ENCODE data around the gene USP37.

The USP37 gene

GRCh38 chr2:218477247-218477646 is 90.9 kb downstream of the USP37 start:
- no peak for DNase-seq (ENCODE audit: low read depth in 3 of 3)

DNA sequence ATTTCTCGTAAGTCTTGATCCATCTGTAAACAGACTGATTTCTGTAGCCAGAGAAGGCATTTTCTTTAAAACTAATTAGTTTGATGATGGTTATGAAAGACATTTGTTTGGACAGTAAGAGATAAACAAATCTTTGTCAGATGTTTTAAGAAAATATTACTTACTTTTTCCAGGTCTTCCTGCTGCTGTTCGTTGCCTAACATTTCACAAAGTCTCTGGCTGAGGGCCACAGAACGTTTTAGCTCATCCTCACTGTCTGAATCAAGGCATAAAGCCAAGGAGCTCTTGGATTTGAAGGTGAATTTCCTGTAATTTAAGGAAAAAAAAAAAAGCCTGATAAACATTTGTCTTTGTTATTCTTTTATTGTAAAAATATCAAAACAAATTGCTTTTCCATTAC is 91.5 kb downstream of the USP37 start:
- DNase-seq (ENCODE audit: low read depth in 3 of 3) = no peak

GRCh38 chr2:218474527-218474926 is 93.6 kb downstream of the USP37 start:
- DNase-seq (ENCODE audit: low read depth in 3 of 3) = no peak

DNA sequence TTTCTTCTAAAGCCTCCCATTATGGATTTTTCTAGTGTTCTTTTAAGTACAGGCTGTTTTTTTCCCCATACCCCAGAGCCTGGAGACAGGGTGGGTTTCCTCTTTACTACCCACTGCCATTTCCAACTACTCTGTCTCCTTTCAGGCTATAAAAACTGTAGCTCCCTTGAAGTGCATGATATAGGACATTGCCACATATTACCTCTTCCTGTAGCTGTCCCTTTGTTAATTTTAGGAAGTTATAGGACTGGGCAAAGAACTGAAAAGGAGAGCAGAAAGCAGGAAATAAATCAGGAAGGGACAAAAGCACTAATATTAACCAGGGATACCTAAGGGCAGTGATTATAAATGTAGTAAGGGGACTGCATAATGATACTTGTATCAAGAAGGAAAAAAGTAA is 95.2 kb downstream of the USP37 start:
- DNase-seq (ENCODE audit: low read depth in 3 of 3) = no peak

- DNase-seq (ENCODE audit: low read depth in 3 of 3) = no peak
These were observed 96.2 kb downstream of the USP37 start for GRCh38 chr2:218471982-218472381.

- DNase-seq (ENCODE audit: low read depth in 3 of 3) = no peak
These were observed 97.1 kb downstream of the USP37 start for GRCh38 chr2:218471036-218471435.

DNA sequence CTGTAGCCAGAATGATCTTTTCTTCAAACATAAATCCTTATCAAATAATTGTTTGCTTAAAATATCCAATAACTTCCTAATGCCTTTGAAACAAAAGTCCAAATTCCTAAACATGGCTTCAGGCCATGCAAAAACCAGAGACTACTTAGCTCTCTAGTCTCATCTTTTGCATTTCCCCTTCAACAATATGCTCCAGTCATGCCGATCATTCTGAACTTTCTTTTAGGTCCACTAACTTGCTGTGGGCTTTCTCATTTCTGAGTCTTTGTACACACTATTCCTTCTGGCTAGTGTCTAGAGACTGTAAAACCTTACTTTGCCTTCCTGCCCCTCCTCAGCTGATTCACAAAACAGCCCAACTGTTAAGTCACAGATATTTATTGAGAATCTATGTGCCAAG is 97.7 kb downstream of the USP37 start:
- DNase-seq (ENCODE audit: low read depth in 3 of 3) = no peak

- no peak for DNase-seq (ENCODE audit: low read depth in 3 of 3)
These were observed 102.0 kb downstream of the USP37 start for GRCh38 chr2:218465987-218466633.

GRCh38 chr2:218458598-218458997 is 109.6 kb downstream of the USP37 start:
- DNase-seq (ENCODE audit: low read depth in 3 of 3) = no peak

DNA sequence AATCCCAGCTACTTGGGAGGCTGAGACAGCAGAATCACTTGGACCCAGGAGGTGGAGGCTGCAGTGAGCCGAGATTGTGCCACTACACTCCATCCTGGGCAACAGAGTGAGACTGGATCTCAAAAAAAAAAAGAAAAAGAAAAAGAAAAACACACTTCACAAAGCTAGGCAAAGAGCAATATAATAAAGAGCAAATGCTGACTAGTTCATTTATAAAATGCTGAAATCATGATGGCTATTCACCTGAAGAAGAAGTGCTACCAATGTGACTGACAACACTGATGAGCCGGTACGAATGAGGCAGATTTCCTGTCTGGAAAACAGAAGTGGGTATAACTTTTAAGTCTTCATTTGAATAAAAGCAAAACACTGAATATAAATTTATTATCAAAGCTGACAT is 111.3 kb downstream of the USP37 start:
- DNase-seq (ENCODE audit: low read depth in 3 of 3) = no peak

DNA sequence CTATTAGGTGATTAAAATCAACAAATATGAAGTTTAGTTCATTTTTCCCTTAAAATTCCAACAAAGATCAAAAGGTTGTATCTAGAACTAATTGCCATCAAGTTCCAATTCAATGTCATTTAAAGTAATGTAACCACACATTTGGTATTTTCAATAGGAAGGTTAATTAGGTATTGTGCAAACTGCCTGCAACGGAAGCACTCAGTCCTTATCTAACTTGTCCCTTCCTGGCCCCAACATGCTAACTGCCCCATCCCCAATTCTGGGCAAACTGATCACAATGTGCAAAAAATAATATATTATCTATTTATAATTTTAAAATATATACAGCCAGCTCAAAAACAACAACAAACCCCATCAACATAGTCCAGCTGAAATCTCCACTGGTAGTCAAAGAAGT is 116.1 kb downstream of the USP37 start:
- DNase-seq (ENCODE audit: low read depth in 3 of 3) = no peak

- DNase-seq (ENCODE audit: low read depth in 3 of 3) = no peak
These were observed 119.2 kb downstream of the USP37 start for GRCh38 chr2:218448934-218449333.

DNA sequence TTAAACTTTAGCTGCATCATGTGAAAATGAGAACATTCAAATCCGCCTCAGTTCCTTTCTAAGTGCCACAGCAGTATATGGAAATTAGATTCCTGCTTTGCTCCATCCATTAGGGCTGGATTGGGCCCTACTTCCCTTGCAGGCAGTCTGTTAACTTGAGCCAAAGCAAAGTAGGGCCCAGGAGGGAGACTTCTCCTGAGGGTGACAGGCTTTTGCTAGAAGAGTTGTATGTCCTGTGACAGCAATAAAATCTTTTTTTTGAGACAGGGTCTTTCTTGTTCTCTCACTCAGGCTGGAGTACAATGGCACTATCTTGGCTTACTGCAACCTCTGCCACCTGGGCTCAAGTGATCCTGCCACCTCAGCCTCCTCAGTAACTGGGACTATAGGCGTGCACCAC is 121.1 kb downstream of the USP37 start:
- no peak for DNase-seq (ENCODE audit: low read depth in 3 of 3)

DNA sequence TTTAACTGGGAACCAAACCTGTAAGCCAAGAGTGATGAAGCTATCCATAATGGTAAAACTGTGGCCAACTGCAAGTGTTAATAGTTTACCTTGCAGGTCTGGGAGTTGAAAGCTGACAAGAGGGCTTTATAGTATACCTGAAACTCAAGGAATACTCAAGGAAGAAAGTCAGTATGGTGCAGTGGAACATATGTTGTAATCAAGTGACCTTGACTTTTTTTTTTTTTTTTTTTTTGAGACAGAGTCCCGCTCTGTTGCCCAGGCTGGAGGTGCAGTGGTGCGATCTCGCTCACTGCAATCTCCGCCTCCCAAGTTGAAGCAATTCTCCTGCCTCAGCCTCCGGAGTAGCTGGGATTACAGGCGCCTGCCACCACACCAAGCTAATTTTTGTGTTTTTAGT is 121.6 kb downstream of the USP37 start:
- DNase-seq (ENCODE audit: low read depth in 3 of 3) = no peak

DNA sequence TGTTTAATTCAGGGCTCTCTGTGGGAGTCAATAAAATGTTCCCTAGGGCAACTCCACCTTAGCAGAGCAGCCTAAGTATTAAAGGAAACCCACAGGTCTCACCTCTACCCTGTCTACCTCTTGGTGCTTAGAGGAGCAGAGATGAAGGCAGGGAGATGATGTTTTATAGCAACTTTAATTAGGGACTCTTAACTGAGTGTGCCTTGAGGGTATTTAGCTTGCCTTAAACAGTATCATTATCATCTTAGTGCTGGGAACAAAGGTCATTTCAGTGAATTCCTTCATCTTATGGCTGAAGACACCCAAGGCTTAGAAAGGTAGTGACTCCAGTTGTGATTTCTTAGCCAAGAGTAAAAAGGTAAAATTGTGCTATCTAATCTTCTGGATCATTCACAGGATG is 122.5 kb downstream of the USP37 start:
- DNase-seq (ENCODE audit: low read depth in 3 of 3) = no peak

- no peak for DNase-seq (ENCODE audit: low read depth in 3 of 3)
These were observed 123.3 kb downstream of the USP37 start for GRCh38 chr2:218444692-218445357.

DNA sequence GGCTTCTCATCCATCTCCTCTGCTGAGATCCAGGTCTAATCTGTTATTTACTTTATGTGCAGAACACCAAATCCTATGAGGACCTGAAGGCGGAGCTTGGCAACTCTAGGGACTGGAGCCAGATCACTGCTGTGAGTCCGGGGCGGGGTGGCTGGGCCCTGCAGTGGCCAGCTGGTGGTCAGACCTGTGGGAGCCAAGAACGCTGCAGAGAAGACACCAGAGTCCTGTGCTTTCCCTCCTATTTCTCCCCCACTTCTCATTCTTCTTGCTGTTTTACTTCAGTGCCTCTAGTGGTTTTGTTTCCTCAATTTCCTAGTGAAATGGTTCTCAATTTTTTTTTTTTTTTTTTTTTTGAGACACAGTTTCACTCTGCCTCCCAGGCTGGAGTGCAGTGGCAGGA is 129.6 kb downstream of the USP37 start:
- no peak for DNase-seq (ENCODE audit: low read depth in 3 of 3)

GRCh38 chr2:218437969-218438368 is 130.2 kb downstream of the USP37 start:
- DNase-seq (ENCODE audit: low read depth in 3 of 3) = no peak

GRCh38 chr2:218436992-218437391 is 131.2 kb downstream of the USP37 start:
- no peak for DNase-seq (ENCODE audit: low read depth in 3 of 3)

DNA sequence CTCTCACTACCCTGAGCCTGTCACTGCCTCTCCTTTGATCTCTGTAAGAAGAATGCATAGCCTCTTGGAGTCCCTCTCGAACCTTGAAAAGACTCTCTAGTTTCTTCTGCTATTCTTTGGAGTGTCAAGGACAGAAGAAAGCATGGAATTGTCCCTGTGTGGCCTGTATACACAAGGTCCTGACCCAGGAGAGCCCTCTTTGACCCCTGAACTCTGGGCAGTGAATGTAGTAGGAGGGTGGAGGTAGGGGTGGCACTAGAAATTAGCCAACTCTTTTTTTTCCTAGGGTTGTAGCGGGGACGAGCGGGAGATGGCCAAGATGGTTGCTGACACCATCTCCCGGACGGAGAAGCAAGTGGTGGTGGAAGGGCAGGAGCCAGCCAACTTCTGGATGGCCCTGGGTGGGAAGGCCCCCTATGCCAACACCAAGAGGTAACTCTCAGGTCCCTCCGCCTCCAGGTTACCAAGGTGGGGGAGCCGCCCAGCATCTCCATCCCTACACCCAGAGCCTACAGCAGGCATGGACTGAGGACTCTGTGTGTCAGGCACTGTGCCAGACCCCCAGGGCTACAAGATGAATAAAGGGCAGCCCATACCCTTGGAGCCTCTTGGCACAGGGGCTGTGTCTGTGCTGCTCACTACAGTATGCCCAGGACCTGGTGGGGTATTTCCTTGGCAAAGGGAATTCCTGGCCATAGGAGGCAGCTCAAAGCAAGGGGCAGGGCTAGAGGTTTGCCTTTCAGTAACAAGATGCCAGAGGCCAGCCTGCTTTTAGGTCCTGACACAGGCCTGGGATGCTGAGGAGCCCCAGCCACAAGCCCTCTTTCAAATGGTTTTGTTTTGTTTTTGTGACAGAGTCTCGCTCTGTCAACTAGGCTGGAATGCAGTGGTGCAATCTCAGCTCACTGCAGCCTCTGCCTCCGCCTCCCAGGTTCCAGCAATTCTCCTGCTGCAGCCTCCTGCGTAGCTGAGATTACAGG is 132.9 kb downstream of the USP37 start:
- no peak for DNase-seq (ENCODE audit: low read depth in 3 of 3)

- no peak for DNase-seq (ENCODE audit: low read depth in 3 of 3)
These were observed 133.7 kb downstream of the USP37 start for GRCh38 chr2:218434456-218434855.

DNA sequence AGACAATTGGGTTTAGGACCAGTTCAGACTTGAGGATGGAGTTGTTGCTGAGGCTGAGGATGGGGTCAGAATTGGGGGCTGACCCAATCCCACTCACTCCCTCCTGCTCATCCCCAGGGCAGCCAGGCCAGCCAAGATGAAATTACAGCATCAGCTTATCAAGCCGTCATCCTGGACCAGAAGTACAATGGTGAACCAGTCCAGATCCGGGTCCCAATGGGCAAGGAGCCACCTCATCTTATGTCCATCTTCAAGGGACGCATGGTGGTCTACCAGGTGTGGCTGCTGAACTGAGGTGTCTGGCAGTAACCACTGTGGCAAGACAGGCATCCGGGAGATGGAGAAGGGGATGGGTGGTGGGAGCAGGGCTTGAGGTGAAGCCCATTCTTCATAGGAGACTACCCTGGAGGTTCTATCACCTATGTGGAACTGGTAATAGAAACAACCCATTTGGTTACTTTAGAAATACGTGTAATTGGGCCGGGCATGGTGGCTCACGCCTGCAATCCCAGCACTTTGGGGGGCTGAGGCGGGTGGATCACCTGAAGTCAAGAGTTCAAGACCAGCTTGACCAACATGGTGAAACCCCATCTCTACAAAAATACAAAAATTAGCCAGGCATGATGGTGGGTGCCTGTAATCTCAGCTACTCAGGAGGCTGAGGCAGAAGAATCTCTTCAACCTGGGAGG is 135.3 kb downstream of the USP37 start:
- no peak for DNase-seq (ENCODE audit: low read depth in 3 of 3)

Data from stimulated activated CD4-positive, alpha-beta T cell treated with anti-CD3 and anti-CD28 coated beads, TNF-alpha, amount 100 ng/mL, for 4 hours (primary cell).